Activated CD4-positive, alpha-beta T cell treated with anti-CD3 and anti-CD28 coated beads, Interleukin-2, amount 50 U/mL, for 48 hours (primary cell): ENCODE measurements around the gene CORO2A.

Experiments used
- DNase-seq, 2 experiments: peaks; one replicate each; pipeline ENCODE4 v3.0.0-alpha.2; 2020

Gene CORO2A, protein sequence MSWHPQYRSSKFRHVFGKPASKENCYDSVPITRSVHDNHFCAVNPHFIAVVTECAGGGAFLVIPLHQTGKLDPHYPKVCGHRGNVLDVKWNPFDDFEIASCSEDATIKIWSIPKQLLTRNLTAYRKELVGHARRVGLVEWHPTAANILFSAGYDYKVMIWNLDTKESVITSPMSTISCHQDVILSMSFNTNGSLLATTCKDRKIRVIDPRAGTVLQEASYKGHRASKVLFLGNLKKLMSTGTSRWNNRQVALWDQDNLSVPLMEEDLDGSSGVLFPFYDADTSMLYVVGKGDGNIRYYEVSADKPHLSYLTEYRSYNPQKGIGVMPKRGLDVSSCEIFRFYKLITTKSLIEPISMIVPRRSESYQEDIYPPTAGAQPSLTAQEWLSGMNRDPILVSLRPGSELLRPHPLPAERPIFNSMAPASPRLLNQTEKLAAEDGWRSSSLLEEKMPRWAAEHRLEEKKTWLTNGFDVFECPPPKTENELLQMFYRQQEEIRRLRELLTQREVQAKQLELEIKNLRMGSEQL

DNA sequence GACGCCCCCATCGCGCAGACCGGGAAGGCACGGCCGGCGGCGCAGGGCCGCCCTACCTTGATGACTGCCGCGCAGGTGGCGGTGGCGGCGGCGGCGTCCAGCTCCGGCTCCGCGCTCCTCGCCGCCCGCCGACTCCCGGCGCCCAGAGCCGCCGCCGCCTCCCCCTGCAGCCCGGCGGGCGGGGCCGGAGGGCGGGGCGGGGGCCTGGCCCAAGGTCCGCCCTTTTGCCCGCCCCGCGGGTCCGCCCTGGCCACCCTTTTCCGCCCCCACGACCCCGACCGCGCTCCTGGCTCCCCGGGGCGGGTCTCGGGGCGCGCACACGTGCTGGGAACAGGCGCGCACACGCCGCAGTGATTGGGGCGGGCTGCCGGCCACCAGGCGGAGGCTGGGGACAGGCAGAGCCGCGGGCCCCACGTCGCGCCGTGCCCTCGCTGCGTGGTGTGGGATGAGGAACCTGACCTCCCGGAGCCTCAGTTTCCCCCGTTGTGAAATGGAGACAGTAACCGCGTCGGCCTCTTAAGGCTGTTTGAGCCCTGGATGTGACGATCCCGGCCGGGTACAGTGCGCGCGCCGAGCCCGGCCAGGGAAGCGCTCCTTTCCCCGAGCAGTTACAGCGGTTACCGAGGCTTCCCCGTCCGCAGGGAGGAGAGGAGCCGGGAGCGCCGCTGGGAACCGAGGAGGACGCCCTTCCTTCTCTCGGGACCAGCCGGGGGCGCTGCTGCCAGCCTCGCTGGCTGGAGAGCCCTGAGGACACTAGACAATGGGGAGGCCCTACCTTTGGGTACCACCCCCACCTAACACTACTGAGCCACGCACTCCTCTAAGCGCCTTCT is at the start of gene CORO2A:
Gene CORO2A (minus strand): TSS at position 135 of the 833 bp plus-strand sequence. CDS start 34,977 bp downstream, outside the sequence.
- DNase-seq: peak; percentile 76 to 79

DNA sequence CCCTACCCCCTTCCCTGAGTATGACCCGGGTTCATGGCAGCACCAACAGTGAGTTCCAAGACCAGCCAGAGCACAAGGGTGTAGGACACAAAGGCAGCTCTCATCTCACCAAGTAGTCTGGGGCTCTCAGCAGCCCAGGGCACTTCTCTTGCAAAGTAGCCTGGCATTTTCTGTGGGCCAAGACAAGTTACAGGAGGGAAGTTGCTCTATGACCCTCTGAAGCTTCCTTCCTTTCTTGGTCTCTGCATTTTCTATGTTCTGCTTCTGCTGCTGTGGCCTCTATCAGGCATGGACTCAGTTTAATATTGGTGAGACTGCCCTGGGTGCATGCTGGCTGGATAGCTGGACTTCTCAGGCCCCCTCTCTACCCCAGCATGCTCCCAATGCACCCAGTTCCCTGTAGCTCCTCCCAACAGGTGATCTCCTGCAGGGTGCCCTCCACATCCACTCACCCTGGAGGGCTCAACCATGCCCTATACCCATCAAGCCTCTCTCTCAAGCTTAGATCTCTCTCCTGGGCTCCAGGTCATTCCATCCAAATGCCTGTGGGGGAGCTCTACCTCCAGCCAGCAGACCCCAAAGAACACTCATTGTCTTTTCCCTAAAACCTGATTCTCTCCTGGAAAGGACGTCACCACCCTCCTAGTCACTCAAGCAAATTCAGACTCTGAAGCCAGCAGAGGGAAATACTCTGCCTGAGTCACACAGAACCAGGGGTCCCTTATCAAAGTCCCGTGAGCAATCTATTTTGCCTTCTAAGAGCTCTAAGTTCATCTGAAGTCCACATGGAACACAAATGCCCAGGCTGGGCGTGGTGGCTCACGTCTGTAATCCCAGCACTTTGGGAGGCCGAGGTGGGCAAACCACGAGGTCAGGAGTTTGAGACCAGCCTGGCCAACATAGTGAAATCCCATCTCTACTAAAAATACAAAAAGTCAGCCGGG is 49.2 kb upstream of the CORO2A start:
- DNase-seq: no peak

DNA sequence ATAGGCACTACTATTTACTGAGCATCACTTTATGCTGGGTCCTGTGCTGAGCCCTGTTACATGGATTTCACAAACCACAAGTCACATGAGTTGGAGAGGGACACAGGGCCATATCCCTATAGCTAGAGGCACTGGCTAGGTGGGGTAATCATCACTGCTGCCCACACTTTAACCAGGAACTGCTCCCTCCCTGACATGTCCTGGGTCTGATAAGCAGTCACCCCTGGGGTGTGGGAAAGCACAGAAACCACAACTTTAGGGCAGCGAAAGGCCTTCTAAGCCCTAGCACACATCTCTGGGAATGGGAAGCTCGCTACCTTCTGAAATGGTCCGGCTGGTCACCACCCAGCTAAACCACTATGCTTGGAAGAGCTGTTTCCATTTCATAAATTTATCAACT is 48.0 kb upstream of the CORO2A start:
- no peak for DNase-seq

DNA sequence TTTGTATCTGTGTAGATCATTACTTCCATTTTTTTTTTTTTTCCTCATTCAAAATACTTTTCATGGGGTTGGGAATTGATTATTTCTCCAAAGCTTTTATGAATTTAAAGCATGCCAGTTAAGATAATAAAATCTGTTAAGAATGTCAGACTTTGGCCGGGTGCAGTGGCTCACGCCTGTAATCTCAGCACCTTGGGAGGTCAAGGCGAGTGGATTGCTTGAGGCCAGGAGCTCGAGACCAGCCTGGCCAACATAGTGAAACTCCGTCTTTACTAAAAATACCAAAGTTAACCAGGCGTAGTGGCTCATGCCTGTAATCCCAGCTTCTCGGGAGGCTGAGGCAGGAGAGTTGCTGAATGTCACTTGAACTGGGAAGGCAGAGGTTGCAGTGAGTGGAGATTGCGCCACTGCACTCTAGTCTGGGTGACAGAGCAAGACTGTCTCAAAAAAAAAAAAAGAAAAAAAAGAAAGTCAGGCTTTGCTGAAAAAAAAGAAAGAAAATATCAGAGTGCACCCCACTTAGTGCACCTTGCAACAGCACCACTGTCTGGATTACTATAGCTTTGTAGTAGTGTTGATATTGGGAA is 44.6 kb upstream of the CORO2A start:
- no peak for DNase-seq

DNA sequence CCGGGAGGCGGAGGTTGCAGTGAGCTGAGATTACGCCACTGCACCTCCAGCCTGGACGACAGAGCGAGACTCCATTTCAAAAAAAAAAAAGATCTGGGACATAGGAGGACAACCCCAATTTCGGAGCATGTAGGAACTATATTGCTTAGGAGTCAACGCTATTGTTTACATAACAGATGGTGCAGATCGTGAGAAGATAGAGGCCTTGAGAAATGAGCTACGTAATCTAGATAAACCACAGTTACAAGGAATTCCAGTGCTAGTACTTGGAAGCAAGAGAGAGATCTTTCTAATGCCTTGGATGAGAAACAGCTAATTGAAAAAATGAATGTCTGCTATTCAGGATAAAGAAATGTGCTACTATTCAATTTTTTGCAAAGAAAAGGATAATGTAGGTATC is 42.7 kb upstream of the CORO2A start:
- DNase-seq: no peak

DNA sequence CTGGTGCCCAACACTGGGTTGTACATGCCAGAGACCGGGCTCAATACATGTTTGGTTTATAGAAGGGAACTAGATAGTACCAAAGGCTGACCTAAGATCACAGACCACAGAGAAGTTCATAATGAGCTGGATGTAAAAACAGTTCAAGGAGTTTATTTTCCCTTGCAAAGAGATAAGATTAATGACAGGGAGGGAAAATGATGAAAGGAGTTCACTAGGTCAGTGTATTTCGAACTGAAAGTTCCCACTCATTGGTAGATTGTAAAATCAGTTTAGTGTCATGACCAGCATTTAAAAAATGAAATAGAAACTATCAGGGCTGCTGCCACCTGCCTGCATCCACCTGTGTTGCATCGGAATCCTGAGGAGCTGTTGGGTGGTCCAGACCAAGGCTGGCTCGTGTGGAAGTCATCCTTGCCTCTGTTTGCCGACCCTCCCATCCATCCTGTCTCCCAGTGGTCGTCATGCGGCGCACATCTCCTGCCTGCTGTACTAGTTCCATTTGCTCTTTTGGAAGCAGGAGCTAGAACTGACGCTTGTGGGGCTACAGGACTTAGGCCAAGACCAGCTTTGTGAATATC is 41.9 kb upstream of the CORO2A start:
- DNase-seq: no peak

DNA sequence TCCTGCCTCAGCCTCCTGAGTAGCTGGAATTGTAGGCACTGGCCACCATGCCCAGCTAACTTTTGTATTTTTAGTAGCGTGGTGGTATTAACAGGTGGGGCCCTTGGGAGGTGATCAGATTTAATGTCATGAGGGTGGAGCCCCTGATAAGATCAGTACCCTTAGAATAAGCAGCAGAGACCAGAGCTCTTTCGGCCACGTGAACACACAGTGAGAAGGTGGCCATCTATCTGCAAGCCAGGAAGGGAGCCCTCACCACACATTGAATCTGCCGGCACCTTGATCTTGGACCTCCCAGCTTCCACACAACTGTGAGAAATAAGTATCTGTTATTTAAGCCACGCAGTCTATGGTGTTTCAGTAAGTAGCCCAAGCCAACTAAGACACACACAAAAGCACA is 40.5 kb upstream of the CORO2A start:
- no peak for DNase-seq

DNA sequence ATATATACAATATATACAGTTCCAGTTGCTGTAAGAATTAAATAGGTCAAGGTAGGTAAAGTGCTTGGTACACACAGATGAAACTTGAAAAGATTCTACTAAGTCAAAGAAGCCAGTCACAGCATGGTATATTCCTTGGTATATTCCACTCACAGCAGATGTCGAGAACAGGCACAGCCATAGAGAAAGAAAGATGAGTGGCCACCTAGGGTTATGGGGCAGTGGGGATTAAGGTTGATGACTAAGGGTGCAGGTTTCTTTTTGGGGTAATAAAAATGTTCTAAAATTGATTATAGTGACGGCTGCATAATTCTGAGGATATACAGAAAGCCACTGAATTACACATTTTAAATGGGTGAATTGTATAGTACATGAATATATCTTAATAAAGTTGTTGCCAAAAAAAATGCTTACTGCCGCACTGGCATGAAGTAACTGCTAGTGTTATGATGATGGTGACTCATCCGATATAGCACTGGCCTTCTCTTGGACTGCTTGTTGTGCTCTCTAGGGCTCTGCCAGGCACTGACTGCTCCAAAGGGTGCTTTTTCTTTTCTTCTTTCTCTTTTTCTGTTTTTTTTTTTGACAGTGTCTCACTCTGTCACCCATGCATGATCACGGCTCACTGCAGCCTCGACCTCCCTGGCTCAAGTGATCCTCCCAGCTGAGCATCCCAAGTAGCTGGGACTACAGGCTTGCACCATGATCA is 39.5 kb upstream of the CORO2A start:
- no peak for DNase-seq

DNA sequence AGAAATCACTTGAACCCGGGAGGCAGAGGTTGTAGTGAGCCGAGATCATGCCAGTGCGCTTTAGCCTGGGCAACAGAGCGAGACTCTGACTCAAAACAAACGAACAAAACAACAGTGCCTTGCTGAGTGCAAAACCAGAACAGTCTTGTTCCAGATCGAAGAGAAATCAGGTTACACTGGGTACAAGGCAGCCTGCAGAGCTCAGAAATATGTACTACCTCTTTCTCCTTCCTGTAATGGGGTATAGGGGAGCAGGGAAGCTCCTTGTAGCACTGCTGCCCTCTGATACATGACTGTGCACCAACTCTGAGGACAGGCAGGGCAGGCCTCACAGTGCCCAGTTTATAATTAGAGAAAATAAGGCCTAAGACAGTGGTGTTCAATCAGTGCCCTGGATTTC is 38.4 kb upstream of the CORO2A start:
- DNase-seq: no peak

DNA sequence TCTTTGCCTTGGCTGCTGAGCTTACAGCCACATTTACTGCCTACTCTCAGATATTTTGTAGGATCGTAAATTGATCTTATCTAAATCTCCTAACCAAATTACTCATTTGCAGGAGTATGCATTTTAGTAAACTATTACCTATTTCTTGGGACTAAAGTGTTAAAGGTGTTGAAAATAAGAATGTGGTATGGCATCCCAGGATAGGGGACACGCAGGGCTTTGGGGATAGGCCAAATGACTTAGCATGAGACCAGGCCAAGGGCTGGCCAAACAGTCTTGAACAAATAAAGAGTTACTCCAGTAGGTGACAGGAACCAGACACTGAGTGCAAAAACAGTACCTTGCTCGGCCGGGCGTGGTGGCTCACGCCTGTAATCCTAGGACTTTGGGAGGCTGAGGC is 37.9 kb upstream of the CORO2A start:
- no peak for DNase-seq

DNA sequence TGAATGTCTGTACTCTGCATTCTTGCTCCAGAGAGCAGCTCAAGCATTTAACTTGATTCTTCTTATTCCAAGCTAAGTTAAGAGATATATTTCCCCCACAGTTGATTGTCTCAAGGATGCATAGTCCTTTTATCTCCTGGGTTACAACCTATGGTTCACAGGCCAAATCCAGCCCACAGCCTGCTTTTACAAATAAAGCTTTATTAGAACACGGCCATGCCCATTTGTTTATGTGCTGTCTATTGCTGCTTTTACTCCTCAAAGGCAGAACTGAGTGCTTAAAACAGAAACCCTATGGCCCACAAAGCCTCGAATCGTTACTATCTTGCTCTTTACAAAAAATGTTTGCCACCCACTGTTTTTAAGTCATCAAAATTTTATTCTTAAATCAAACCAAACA is 37.2 kb upstream of the CORO2A start:
- no peak for DNase-seq

DNA sequence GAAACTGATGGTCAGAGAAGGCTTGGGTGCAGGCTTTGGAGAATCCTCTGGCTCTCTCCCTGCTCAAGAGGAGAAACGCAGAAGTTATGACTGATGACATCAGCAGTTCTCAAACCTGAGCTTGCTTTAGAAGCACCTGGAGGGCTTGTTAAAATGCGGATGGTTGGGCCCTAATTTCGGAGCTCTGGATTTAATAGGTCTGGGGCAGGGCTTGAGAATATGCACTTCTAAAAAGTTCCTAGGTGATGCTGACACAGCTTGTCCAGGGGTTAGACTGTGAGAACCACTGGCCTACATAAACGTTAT is 36.6 kb upstream of the CORO2A start:
- DNase-seq: no peak

DNA sequence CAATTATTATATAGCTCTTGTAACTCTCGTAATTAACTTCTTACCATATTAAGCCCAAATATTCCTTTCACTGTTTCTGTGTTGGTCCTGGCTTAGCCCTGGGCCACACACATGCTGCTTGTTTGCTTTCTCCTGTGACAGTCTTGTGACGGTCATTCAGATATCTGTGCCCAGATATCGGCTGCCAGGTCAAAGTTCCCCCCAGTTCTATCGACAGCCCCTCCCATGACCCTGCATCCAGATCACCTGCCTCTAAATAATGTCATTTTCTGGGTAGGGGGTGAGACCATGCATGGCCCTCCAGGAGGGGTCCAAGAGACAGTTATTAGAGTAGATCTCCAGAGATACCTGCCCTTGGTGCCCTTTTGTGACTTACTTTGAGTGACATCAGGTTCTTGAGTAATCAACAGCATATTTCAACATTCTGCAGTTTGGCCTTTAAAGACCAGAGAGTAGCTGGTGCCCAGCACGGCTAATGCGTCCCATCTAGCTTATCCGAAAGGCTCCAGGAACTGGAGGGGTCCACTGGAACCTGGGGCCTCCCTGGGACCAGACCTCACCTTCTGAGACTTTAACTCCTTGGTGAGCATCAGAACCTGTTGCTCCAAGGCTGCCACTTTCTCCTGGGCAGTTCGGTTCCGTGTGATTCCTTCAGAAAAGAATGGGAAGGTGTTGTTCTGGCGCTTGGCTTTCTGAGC is 36.1 kb upstream of the CORO2A start:
- DNase-seq: no peak

DNA sequence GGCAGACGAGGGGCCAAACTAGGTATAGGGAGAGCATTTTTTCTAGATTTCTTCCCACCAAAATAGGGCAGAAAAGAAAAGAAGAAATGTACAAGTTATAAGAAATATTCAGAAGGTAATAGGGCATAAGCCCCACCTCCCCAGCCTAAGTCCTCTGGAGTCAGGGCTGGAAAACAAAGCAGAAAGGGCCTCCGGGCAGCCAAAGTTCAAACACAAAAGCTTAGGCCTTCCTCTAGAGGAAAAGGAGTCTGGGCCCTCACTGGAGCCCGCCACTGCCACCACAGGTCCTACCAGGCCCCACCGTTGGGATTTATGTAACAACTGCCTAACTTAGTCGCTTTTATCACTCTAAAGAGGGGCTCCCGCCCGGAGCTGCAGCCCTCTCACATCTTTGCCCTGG is 35.4 kb upstream of the CORO2A start:
- no peak for DNase-seq

DNA sequence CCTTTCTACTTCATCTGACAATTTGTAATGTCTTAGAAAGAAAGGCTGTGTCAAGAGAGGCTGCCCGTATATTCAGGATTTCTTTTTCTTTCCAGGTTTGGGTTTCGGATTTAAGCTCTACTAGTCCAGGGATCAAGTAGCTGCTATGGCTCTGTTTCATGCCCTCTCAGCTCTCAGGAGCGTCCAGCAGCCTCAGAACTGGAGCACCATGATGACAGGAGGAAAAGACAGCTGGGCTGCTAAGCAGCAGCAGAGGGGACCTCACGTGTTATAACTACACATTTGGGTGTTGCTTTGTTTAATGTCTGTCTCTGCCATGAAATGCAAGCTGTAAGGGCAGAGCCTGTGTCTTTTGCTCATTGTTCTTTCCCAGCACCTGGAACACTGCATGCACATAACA is 34.5 kb upstream of the CORO2A start:
- DNase-seq: no peak

DNA sequence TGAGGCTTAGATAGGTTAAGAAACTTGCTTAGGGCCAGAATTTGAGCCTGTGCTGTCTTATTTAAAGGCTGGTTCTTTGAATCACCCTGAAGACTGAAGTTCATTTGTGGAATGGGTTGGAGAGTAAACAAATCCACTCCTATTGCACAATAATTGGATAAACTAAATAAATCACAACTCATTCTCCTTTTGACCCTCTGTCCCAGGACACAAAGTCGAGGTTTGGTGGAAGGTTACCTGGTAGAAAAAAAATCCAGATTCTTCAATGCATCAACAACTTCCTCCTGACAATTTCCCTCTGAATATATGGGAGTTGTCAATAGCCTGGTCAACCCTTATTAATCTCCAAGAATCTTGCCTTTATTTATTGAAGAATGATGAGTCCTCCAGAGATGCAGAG is 34.1 kb upstream of the CORO2A start:
- DNase-seq: no peak

DNA sequence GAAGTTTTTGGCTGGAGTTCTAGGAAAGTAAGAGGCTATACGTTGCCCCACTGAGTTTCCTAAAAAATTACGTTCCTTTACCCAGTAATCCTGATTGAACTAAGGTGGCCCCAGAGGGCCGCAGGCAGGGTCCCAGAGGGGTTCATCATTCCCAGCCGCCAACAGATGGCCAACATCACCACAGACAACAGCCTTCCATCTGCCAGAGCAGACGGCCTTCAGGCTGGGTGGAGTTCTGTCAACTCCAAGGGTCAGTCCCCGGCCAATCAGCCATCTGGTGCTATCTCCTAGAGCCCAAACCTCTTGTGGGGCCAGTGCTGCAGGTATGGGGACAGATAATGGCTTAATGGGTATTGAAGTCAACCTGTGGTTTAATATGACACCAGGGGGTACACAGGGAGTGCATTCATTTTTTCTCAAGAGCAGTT is 32.6 kb upstream of the CORO2A start:
- DNase-seq: no peak

DNA sequence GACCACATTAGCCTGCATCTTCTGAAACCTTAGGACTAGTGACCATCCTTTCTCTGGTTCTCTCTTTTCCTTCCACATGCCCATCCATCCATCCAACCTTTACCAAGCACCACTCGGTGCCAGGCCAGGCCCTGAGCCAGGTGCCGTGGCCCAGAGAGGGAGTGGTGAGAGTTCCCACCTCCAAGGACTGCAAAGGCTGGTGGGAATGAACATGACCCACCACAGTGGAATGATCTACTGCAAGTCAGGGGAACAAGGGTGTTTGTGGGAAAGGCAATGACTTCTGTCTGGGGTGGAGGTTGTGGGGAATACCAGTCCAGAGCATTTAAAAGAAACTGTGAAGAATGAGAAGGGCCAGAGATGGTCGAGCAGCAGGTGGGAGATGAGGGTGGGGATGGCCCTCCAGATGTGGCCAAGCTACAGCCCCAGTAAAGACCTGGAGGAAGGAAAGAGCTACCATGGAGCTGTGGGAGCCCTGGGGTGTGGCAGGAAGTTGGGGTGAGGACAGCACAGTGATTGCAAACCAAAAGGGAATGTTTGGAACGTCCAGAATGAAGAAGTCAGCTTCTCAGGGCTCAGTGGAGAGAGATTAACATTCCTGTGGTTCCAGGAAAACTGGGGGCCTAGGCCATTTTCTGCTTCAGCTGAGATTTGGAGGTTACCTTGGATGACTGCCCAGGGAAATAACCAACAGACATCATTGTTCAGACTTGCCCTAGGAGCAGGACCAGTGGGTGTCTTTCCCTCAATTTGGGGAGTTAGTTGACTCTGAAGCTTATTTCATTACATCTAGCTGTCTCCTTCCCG is 30.7 kb upstream of the CORO2A start:
- no peak for DNase-seq

DNA sequence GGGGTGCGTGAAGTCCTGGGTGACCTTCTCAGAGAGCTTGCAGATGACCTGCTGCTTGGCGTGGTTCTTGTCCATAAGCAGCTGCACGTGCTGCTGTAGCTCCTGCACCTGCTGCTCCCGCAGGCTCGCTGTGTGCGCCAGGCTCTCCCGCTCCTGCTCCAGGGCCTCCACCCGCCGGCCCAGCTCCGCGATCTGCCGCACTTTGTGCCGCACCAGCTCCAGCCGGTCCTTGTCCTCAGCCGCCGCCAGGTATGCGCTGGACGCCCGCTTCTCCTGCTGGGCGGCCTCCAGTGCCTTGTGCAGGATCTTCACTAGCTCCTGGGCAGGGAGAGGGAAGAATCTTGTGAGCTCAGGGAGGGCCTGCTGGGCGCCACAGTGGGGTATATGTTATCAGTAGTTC is 28.5 kb upstream of the CORO2A start:
- no peak for DNase-seq

DNA sequence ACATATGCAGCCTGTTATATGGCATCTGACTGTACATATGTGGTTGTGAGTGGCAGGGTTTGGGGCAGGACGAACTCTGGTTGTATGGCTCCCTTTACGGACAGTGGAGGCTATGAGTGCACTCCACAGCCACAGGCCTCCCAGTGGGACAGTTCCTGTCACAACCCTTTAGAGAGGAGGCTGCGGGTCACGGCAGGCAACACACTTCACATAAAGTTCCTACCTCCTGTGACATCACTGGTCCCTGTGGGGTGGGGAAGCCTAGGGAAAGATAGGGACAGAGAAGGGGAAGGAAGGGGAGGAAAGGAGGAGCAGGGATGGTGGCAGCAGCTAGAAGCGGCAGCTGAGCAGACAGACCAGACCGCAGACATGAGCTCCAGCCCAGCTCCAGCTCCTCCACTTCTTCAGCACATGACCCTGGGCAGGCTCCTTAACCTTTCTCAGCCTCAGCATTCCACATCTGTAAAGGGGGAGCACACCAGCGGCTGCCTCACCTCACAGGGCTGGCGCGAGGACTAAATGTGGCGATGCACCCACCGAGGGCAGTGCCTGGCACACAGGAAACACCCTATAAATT is 27.4 kb upstream of the CORO2A start:
- no peak for DNase-seq
